ENCODE data around the gene BPIFB1.

DNA sequence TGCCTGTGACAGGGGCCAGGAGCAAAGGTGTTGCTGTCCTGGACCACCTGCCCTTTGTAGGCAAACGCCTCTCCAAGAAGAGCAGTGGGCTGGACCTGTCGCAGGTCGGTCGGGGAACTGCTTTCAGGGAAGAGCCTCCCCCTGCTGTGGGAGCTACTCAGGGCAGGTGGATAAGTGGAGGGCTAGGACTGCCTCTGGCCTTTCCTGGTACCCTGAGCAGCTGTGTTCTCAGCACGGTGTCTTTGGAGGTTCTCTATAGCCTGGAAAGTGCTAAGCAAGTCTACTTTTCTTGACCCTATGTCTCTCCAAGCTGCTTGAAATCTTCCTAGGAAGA, 35.0 kb downstream of the BPIFB1 start:
- no peak for TF ChIP-seq TBP (IDR thresholded peaks at IDR 0.05; ENCODE audit: low read depth, low read length)
- no peak for TF ChIP-seq SAP30 (IDR thresholded peaks at IDR 0.05; ENCODE audit: insufficient read depth, insufficient replicate concordance, low read length)
- TF ChIP-seq, protein P1, sequence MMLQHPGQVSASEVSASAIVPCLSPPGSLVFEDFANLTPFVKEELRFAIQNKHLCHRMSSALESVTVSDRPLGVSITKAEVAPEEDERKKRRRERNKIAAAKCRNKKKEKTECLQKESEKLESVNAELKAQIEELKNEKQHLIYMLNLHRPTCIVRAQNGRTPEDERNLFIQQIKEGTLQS (IDR thresholded peaks at IDR 0.05; ENCODE audit: insufficient read depth, low read depth, low read length): no peak
- no peak for TF ChIP-seq CTCF (IDR thresholded peaks at IDR 0.05; ENCODE audit: control extremely low read depth in 1 of 3, insufficient read depth in 1 of 3, low read depth in 1 of 3, low read length in 3 of 3)
- TF ChIP-seq POLR2AphosphoS5 (IDR thresholded peaks at IDR 0.05; ENCODE audit: low read depth, low read length): no peak
- TF ChIP-seq EGR1 (IDR thresholded peaks at IDR 0.05; ENCODE audit: borderline replicate concordance, low read depth, low read length): no peak
- TF ChIP-seq TAF1 (IDR thresholded peaks at IDR 0.05; ENCODE audit: low read depth, low read length): no peak
- TF ChIP-seq, protein P2, sequence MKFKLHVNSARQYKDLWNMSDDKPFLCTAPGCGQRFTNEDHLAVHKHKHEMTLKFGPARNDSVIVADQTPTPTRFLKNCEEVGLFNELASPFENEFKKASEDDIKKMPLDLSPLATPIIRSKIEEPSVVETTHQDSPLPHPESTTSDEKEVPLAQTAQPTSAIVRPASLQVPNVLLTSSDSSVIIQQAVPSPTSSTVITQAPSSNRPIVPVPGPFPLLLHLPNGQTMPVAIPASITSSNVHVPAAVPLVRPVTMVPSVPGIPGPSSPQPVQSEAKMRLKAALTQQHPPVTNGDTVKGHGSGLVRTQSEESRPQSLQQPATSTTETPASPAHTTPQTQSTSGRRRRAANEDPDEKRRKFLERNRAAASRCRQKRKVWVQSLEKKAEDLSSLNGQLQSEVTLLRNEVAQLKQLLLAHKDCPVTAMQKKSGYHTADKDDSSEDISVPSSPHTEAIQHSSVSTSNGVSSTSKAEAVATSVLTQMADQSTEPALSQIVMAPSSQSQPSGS (IDR thresholded peaks at IDR 0.05; ENCODE audit: low read length): no peak
- TF ChIP-seq MAFK (IDR thresholded peaks at IDR 0.05; ENCODE audit: low read depth, low read length): no peak
- no peak for TF ChIP-seq YY1 (IDR thresholded peaks at IDR 0.05; ENCODE audit: low read depth, low read length)
- TF ChIP-seq, protein P3, sequence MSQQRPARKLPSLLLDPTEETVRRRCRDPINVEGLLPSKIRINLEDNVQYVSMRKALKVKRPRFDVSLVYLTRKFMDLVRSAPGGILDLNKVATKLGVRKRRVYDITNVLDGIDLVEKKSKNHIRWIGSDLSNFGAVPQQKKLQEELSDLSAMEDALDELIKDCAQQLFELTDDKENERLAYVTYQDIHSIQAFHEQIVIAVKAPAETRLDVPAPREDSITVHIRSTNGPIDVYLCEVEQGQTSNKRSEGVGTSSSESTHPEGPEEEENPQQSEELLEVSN (IDR thresholded peaks at IDR 0.05): no peak
- TF ChIP-seq EZH2 (IDR thresholded peaks at IDR 0.05; ENCODE audit: low read depth, low read length, severe bottlenecking): no peak

Data from H1 (cell line).